GM23338 (cell line): ENCODE results near the gene OSBPL6.

Experiments used
- EZH2 ChIP-seq: fragments of 200-600 bp; sonication (generic); IDR thresholded peaks from one replicate; pipeline ENCODE4 v1.8.0; 2017; ENCODE audit warnings: antibody characterized with exemption, mild to moderate bottlenecking, low read depth; ENCODE audit not compliant: unreplicated experiment
- POLR2AphosphoS5 ChIP-seq: IDR thresholded peaks from 2 replicates; pipeline ENCODE4 v1.6.1; 2016; ENCODE audit warnings: antibody characterized with exemption, low read depth
- TF ChIP-seq, protein P1 (sequence below), 2 experiments: fragments of 200-600 bp in 1 of 2; sonication (generic) in 1 of 2; conservative IDR thresholded peaks; 2 replicates each; pipeline versions ENCODE4 v1.5.1 to v1.6.1; 2016 to 2017; ENCODE audit warnings: antibody characterized with exemption in 2 of 2, low read depth in 2 of 2, mild to moderate bottlenecking in 2 of 2, moderate library complexity in 1 of 2

- TF ChIP-seq, protein P1, sequence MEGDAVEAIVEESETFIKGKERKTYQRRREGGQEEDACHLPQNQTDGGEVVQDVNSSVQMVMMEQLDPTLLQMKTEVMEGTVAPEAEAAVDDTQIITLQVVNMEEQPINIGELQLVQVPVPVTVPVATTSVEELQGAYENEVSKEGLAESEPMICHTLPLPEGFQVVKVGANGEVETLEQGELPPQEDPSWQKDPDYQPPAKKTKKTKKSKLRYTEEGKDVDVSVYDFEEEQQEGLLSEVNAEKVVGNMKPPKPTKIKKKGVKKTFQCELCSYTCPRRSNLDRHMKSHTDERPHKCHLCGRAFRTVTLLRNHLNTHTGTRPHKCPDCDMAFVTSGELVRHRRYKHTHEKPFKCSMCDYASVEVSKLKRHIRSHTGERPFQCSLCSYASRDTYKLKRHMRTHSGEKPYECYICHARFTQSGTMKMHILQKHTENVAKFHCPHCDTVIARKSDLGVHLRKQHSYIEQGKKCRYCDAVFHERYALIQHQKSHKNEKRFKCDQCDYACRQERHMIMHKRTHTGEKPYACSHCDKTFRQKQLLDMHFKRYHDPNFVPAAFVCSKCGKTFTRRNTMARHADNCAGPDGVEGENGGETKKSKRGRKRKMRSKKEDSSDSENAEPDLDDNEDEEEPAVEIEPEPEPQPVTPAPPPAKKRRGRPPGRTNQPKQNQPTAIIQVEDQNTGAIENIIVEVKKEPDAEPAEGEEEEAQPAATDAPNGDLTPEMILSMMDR (conservative IDR thresholded peaks at IDR 0.05; ENCODE audit: low read depth in 2 of 2): no peak
- TF ChIP-seq POLR2AphosphoS5 (no peak), EZH2 (no peak)
These were observed 110.0 kb downstream of the OSBPL6 start for GRCh38 chr2:178304333-178304732.
